GM12878 (cell line): ENCODE data around the gene SCLT1. TPM values are rescaled to one million over a fixed set of nuclear protein-coding genes. Genes with fewer than 3 reads are reported as not detected.

Experiments used
- ATAC-seq: fragments of 200-7000 bp; cut with Tn5 transposase; 3 replicates; pipeline ENCODE4 v1.9.1; 2020; ENCODE audit warnings: mild to moderate bottlenecking, moderate library complexity
- BruUV-seq: library from RNA; stranded (reverse); fragments of 400-500 nt; replicated peaks from 2 replicates; lab custom pipeline; 2021; lab: Mats Ljungman, UMichigan
- CTCF ChIA-PET: fragments of 300-600 bp; sonication (Branson Sonifier 250); formaldehyde crosslinking; extraction: SDS; loops from one replicate; lab custom pipeline; 2021; ENCODE audit warnings: inconsistent platforms; lab: Yijun Ruan, JAX
- POLR2A ChIA-PET: fragments of 350-600 bp; formaldehyde crosslinking; extraction: SDS; loops from one replicate; lab custom pipeline; 2021; ENCODE audit warnings: inconsistent platforms; lab: Charles Lee
- RAD21 ChIA-PET: fragments of 300-600 bp; sonication (Branson Sonifier 250); formaldehyde crosslinking; loops from one replicate; lab custom pipeline; 2023; ENCODE audit warnings: antibody characterized with exemption; ENCODE audit not compliant: unreplicated experiment; lab: Charles Lee
- SMC1A ChIA-PET: fragments of 300-600 bp; sonication (Branson Sonifier 250); formaldehyde crosslinking; loops from one replicate; lab custom pipeline; 2023; ENCODE audit not compliant: unreplicated experiment, uncharacterized antibody; lab: Charles Lee
- DNase-seq: peaks from one replicate; pipeline ENCODE4 v3.0.0-alpha.2; 2011; ENCODE audit warnings: low read depth, low spot score
- FAIRE-seq: peaks from 3 replicates; lab custom pipeline; 2011; peaks lifted over from hg19 to GRCh38; lab: Jason Lieb, UNC
- H2AFZ ChIP-seq: 2 replicates; pipeline ENCODE4 v1.6.0; 2011; ENCODE audit warnings: low read depth, low read length, control low read depth; ENCODE audit not compliant: control insufficient read depth
- H3K27ac ChIP-seq: 2 replicates; pipeline ENCODE4 v1.5.1; 2011; ENCODE audit warnings: control low read depth; ENCODE audit not compliant: control insufficient read depth, insufficient read depth
- H3K27me3 ChIP-seq, 2 experiments: replicated peaks in 1 of 2; 2 replicates each; pipeline versions ENCODE4 v1.6.0 to v1.6.1; 2011; ENCODE audit warnings: low read length in 1 of 2; ENCODE audit not compliant: control insufficient read depth in 2 of 2, insufficient read depth in 2 of 2
- H3K36me3 ChIP-seq, 2 experiments: 2 replicates each; pipeline ENCODE4 v1.5.1; 2011; ENCODE audit warnings: low read length in 1 of 2; ENCODE audit not compliant: control insufficient read depth in 2 of 2, insufficient read depth in 2 of 2
- H3K4me1 ChIP-seq: 2 replicates; pipeline ENCODE4 v1.6.1; 2011; ENCODE audit warnings: mild to moderate bottlenecking, low read length, moderate library complexity, mixed read lengths; ENCODE audit not compliant: control insufficient read depth, insufficient read depth
- H3K4me2 ChIP-seq: 2 replicates; pipeline ENCODE4 v1.6.0; 2011; ENCODE audit warnings: control low read depth; ENCODE audit not compliant: control insufficient read depth, insufficient read depth
- H3K4me3 ChIP-seq: fragments of 200-600 bp; sonication (generic); 2 replicates; pipeline ENCODE4 v1.5.1; 2016
- H3K79me2 ChIP-seq: 2 replicates; pipeline ENCODE4 v1.6.0; 2011; ENCODE audit warnings: low read length; ENCODE audit not compliant: control insufficient read depth, insufficient read depth
- H3K9ac ChIP-seq: 2 replicates; pipeline ENCODE4 v1.8.0; 2011; ENCODE audit warnings: low read length, control low read depth, mixed read lengths; ENCODE audit not compliant: control insufficient read depth, insufficient read depth
- H3K9me3 ChIP-seq: replicated peaks from 3 replicates; pipeline ENCODE4 v1.5.1; 2011; ENCODE audit warnings: mild to moderate bottlenecking, low read length; ENCODE audit not compliant: control insufficient read depth, insufficient read depth
- H4K20me1 ChIP-seq: 2 replicates; pipeline ENCODE4 v1.6.0; 2011; ENCODE audit not compliant: control insufficient read depth, insufficient read depth
- ATF2 ChIP-seq: IDR thresholded peaks from 2 replicates; pipeline ENCODE4 v1.6.1; 2012; ENCODE audit warnings: low read length, inconsistent platforms
- BRCA1 ChIP-seq: IDR thresholded peaks from 2 replicates; pipeline ENCODE4 v1.6.1; 2011; ENCODE audit warnings: low read depth, low read length, improper control_type of control experiment
- CBX3 ChIP-seq: fragments of 200-600 bp; sonication (generic); IDR thresholded peaks from 2 replicates; pipeline ENCODE4 v1.6.1; 2016; ENCODE audit warnings: low read depth, borderline replicate concordance
- ELK1 ChIP-seq: IDR thresholded peaks from 2 replicates; pipeline ENCODE4 v1.6.1; 2012; ENCODE audit warnings: low read depth, low read length, improper control_type of control experiment
- ESRRA ChIP-seq: IDR thresholded peaks from 2 replicates; pipeline ENCODE4 v1.6.1; 2012; ENCODE audit warnings: mild to moderate bottlenecking, low read length, improper control_type of control experiment
- HDGF ChIP-seq: fragments of 450-650 bp; IDR thresholded peaks from 2 replicates; pipeline ENCODE4 v1.6.1; 2016; ENCODE audit warnings: antibody characterized with exemption
- RCOR1 ChIP-seq: conservative IDR thresholded peaks from 2 replicates; pipeline ENCODE4 v1.6.1; 2012; ENCODE audit warnings: low read depth, low read length, improper control_type of control experiment
- ZNF207 ChIP-seq: fragments of 450-650 bp; IDR thresholded peaks from 2 replicates; pipeline ENCODE4 v1.6.1; 2014; ENCODE audit warnings: antibody characterized with exemption, mild to moderate bottlenecking, borderline replicate concordance
- WGBS: methylation state at CpG from one replicate; pipeline ENCODE4 v1.1.6; 2016; ENCODE audit warnings: low lambda C conversion rate; ENCODE audit not compliant: insufficient replicate concordance, insufficient coverage; ENCODE audit errors: missing lambda C conversion rate; 5-methylcytosine and 5-hydroxymethylcytosine counted together
- in situ Hi-C: fragments of 300-500 bp; cut with MboI; formaldehyde crosslinking; loops from 9 replicates; pipeline ENCODE4 v1.14.3; 2018; ENCODE audit warnings: mixed read lengths
- intact Hi-C: fragments of 100-400 bp; cut with micrococcal nuclease; formaldehyde crosslinking; loops from one replicate; pipeline ENCODE4 v1.14.2; 2022; ENCODE audit not compliant: unreplicated experiment
- polyA plus RNA-seq, 11 experiments: library from polyadenylated mRNA; depleted of rRNA in 4 of 11; unstranded in 6 of 11; stranded (reverse) in 5 of 11; fragments of >200 nt; fragmentation: Nextera tagmentation in 4 of 11; fragmentation: Illumina TruSeq in 1 of 11; extraction: Ambion mirVana in 4 of 11; extraction: Trizol in 1 of 11; gene quantifications; 1 replicate in 1 of 11; 2 replicates in 10 of 11; pipeline versions ENCODE4 v1.2.1 to v1.2.3, GENCODE V29; 2011 to 2016; ENCODE audit warnings: inconsistent platforms in 2 of 11, missing spikeins in 2 of 11, low read depth in 1 of 11
- total RNA-seq, 4 experiments: library from RNA; depleted of rRNA in 3 of 4; stranded (reverse); fragments of >200 nt in 3 of 4; fragmentation: Illumina TruSeq in 1 of 4; extraction: Trizol in 1 of 4; gene quantifications; 2 replicates each; pipeline versions ENCODE4 v1.2.1 to v1.2.3, GENCODE V29; 2013 to 2021

SCLT1 gene
- total and polyA plus RNA-seq, 10 of the 15 experiments (the other 5 are each of a cell fraction or from before 2014, with no cell fraction given) = 7.8 to 31.4 (median 19.6) TPM

- H3K36me3 ChIP-seq = no peaks in the 10 kb centered on the region; a peak in 1 of 4 replicates
- no peak overlapping the region for H3K27ac ChIP-seq
- BruUV-seq = no TSS peak
- ATAC-seq (no peak), DNase-seq (no peak), FAIRE-seq (no peak)
- no peaks in the 10 kb centered on the region for H3K79me2 ChIP-seq
- CTCF ChIA-PET = no interaction called here
- no peak overlapping the region for H3K4me3 ChIP-seq
- intact Hi-C loops (no loop called here), in situ Hi-C loops (no loop called here)
- no peaks in the 10 kb centered on the region for H4K20me1 ChIP-seq
- POLR2A ChIA-PET = no interaction called here
- SMC1A ChIA-PET = no interaction called here
- H3K9ac ChIP-seq = no peak overlapping the region
- no peaks in the 10 kb centered on the region for H3K4me1 ChIP-seq
- no peak overlapping the region for H2AFZ ChIP-seq
- 96% methylated on average over 2 of the region's 2 CpGs for WGBS
- no peaks in the 10 kb centered on the region; the same call in 2 of the 3 replicates for H3K9me3 ChIP-seq
- TF ChIP-seq RCOR1 (no peak), ATF2 (no peak), ELK1 (no peak), CBX3 (no peak), ZNF207 (no peak), BRCA1 (no peak), HDGF (no peak), ESRRA (no peak)
- RAD21 ChIA-PET = no interaction called here
- H3K27me3 ChIP-seq = no peaks in the 10 kb centered on the region
- H3K4me2 ChIP-seq = no peak overlapping the region
Observed at GRCh38 chr4:128954941-128955340, 138.4 kb downstream of the SCLT1 start.
